SU-DHL-6 (cell line): Measurements from ENCODE around the gene ZC3H14.

Experiments
- H2AFZ ChIP-seq: fragments of 200-600 bp; sonication (generic); 2 replicates; pipeline ENCODE4 v1.6.1; 2014; ENCODE audit warnings: low read depth, mild to moderate bottlenecking, moderate library complexity, mixed read lengths, antibody characterized with exemption, low read length; ENCODE audit not compliant: severe bottlenecking
- H3F3A ChIP-seq: fragments of 200-600 bp; shearing (Covaris generic); 2 replicates; pipeline ENCODE4 v1.6.0; 2016; ENCODE audit warnings: antibody characterized with exemption, mild to moderate bottlenecking; ENCODE audit not compliant: insufficient read depth
- H3K27ac ChIP-seq: fragments of 200-600 bp; sonication (generic); 2 replicates; pipeline ENCODE4 v1.5.1; 2016; ENCODE audit warnings: low read depth, mild to moderate bottlenecking, low read length, moderate library complexity, mixed read lengths
- H3K27me3 ChIP-seq: fragments of 200-600 bp; sonication (generic), shearing (Covaris generic); 2 replicates; pipeline ENCODE4 v1.6.0; 2014; ENCODE audit warnings: mild to moderate bottlenecking, low read length
- H3K36me3 ChIP-seq: fragments of 200-600 bp; sonication (generic); 2 replicates; pipeline ENCODE4 v1.6.1; 2014; ENCODE audit warnings: mild to moderate bottlenecking, low read length, mixed read lengths
- H3K4me2 ChIP-seq: fragments of 300-600, 200-600 bp; shearing (Covaris generic), sonication (generic); 2 replicates; pipeline ENCODE4 v1.6.0; 2014; ENCODE audit warnings: low read length, low read depth, mild to moderate bottlenecking; ENCODE audit not compliant: poor library complexity, severe bottlenecking
- H3K4me3 ChIP-seq: fragments of 200-600 bp; sonication (generic); 2 replicates; pipeline ENCODE4 v1.5.1; 2014; ENCODE audit warnings: antibody characterized with exemption, low read length, mild to moderate bottlenecking, mixed read lengths; ENCODE audit not compliant: insufficient read depth, poor library complexity, severe bottlenecking
- H3K79me2 ChIP-seq: fragments of 200-600 bp; sonication (generic); 2 replicates; pipeline ENCODE4 v1.6.1; 2014; ENCODE audit warnings: mild to moderate bottlenecking, low read length, moderate library complexity; ENCODE audit not compliant: insufficient read depth
- H3K9ac ChIP-seq: fragments of 200-600 bp; sonication (generic); 2 replicates; pipeline ENCODE4 v1.7.0; 2014; ENCODE audit warnings: mild to moderate bottlenecking, low read length
- H3K9me2 ChIP-seq: fragments of 200-600 bp; sonication (generic); replicated peaks from 2 replicates; pipeline ENCODE4 v1.6.1; 2014; ENCODE audit warnings: low read length; ENCODE audit not compliant: insufficient read depth
- H3K9me3 ChIP-seq: fragments of 200-600 bp; sonication (generic); 2 replicates; pipeline ENCODE4 v1.6.1; 2014; ENCODE audit warnings: low read length, mixed read lengths; ENCODE audit not compliant: insufficient read depth
- H4K20me1 ChIP-seq: fragments of 200-600 bp; sonication (generic); 2 replicates; pipeline ENCODE4 v1.6.1; 2014; ENCODE audit warnings: low read depth, mild to moderate bottlenecking, antibody characterized with exemption, low read length, moderate library complexity, mixed read lengths
- CTCF ChIP-seq: fragments of 200-600 bp; sonication (generic); IDR thresholded peaks from one replicate; pipeline ENCODE4 v1.5.1; 2017; ENCODE audit warnings: antibody characterized with exemption, mild to moderate bottlenecking, low read length, moderate library complexity; ENCODE audit not compliant: insufficient read depth, poor library complexity, severe bottlenecking
- EZH2phosphoT487 ChIP-seq: fragments of 200-600 bp; sonication (generic), shearing (Covaris generic); conservative IDR thresholded peaks from 2 replicates; pipeline ENCODE4 v1.6.1; 2018; ENCODE audit warnings: mild to moderate bottlenecking, antibody characterized with exemption, low read length, moderate library complexity, mixed read lengths

The ZC3H14 gene

GRCh38 chr14:88592031-88592430, 29.2 kb downstream of the ZC3H14 start:
- no peaks in the 10 kb centered on the region for H4K20me1 ChIP-seq
- no peak overlapping the region for H3K9ac ChIP-seq
- no peaks in the 10 kb centered on the region for H3F3A ChIP-seq
- peaks cover 7% of the 10 kb centered on the region; the same call in 1 of the 2 replicates for H3K36me3 ChIP-seq
- H3K4me2 ChIP-seq, result no peak overlapping the region
- no peak overlapping the region for H3K27ac ChIP-seq
- TF ChIP-seq CTCF (no peak), EZH2phosphoT487 (no peak)
- H3K79me2 ChIP-seq, result no peaks in the 10 kb centered on the region
- no peaks in the 10 kb centered on the region for H3K9me3 ChIP-seq
- H3K4me3 ChIP-seq, result no peak overlapping the region
- no peak overlapping the region for H2AFZ ChIP-seq
- no peaks in the 10 kb centered on the region for H3K27me3 ChIP-seq
- no peaks in the 10 kb centered on the region for H3K9me2 ChIP-seq

GRCh38 chr14:88597038-88597437, 34.2 kb downstream of the ZC3H14 start:
- H3F3A ChIP-seq, result no peaks in the 10 kb centered on the region
- no peak overlapping the region for H3K27ac ChIP-seq
- H2AFZ ChIP-seq, result no peak overlapping the region
- no peak overlapping the region for H3K9ac ChIP-seq
- H3K9me3 ChIP-seq, result no peaks in the 10 kb centered on the region
- H3K79me2 ChIP-seq, result no peaks in the 10 kb centered on the region
- H3K4me3 ChIP-seq, result no peak overlapping the region
- H3K36me3 ChIP-seq, result peaks cover 4% of the 10 kb centered on the region; the same call in 1 of the 2 replicates
- H3K27me3 ChIP-seq, result no peaks in the 10 kb centered on the region
- no peaks in the 10 kb centered on the region for H3K9me2 ChIP-seq
- TF ChIP-seq CTCF (no peak), EZH2phosphoT487 (no peak)
- no peak overlapping the region for H3K4me2 ChIP-seq
- no peaks in the 10 kb centered on the region for H4K20me1 ChIP-seq

GRCh38 chr14:88597601-88598000, 34.8 kb downstream of the ZC3H14 start:
- H3K4me2 ChIP-seq, result no peak overlapping the region
- TF ChIP-seq CTCF (no peak), EZH2phosphoT487 (no peak)
- no peaks in the 10 kb centered on the region for H3K27me3 ChIP-seq
- no peak overlapping the region for H3K4me3 ChIP-seq
- no peaks in the 10 kb centered on the region for H3K79me2 ChIP-seq
- no peak overlapping the region for H3K9ac ChIP-seq
- H3K9me3 ChIP-seq, result no peaks in the 10 kb centered on the region
- H3K9me2 ChIP-seq, result no peaks in the 10 kb centered on the region
- no peak overlapping the region for H3K27ac ChIP-seq
- H2AFZ ChIP-seq, result no peak overlapping the region
- no peaks in the 10 kb centered on the region for H4K20me1 ChIP-seq
- H3F3A ChIP-seq, result no peaks in the 10 kb centered on the region
- H3K36me3 ChIP-seq, result peaks cover 4% of the 10 kb centered on the region; the same call in 1 of the 2 replicates

- no peak overlapping the region for H3K27ac ChIP-seq
- no peaks in the 10 kb centered on the region for H3K9me3 ChIP-seq
- H3K79me2 ChIP-seq, result no peaks in the 10 kb centered on the region
- no peak overlapping the region for H3K4me3 ChIP-seq
- H3K36me3 ChIP-seq, result peaks cover 5% of the 10 kb centered on the region; the same call in 1 of the 2 replicates
- no peak overlapping the region for H2AFZ ChIP-seq
- no peak for TF ChIP-seq EZH2phosphoT487
- TF ChIP-seq CTCF, result no peak
- H3K9me2 ChIP-seq, result no peaks in the 10 kb centered on the region
- H3K4me2 ChIP-seq, result no peak overlapping the region
- H3F3A ChIP-seq, result no peaks in the 10 kb centered on the region
- no peaks in the 10 kb centered on the region for H3K27me3 ChIP-seq
- no peak overlapping the region for H3K9ac ChIP-seq
- H4K20me1 ChIP-seq, result no peaks in the 10 kb centered on the region
Observed at GRCh38 chr14:88598097-88598675, 35.3 kb downstream of the ZC3H14 start.
